K562 (cell line): ENCODE measurements around the gene PALLD. TPM values are rescaled to one million over a fixed set of nuclear protein-coding genes. Genes with fewer than 3 reads are reported as not detected.

Experiments used
- ATAC-seq: fragments of 200-7000 bp; cut with Tn5 transposase; 3 replicates; pipeline ENCODE4 v1.9.1; 2020; ENCODE audit warnings: moderate library complexity
- BruUV-seq: library from RNA; stranded (reverse); fragments of 400-500 nt; replicated peaks from 2 replicates; lab custom pipeline; 2021; lab: Mats Ljungman, UMichigan
- CTCF ChIA-PET: fragments of 300-600 bp; formaldehyde crosslinking; extraction: SDS; loops from one replicate; lab custom pipeline; 2021; ENCODE audit warnings: low intra/inter-chr PET ratio; lab: Yijun Ruan, JAX
- POLR2A ChIA-PET: fragments of 300-600, 350-650 bp; sonication (Branson Sonifier 250); formaldehyde crosslinking; extraction: SDS; loops from one replicate; lab custom pipeline; 2021; ENCODE audit warnings: antibody characterized with exemption, inconsistent platforms; lab: Yijun Ruan, JAX
- DNase-seq, 4 experiments: peaks; one replicate each; pipeline versions ENCODE4 v3.0.0 to v3.0.0-alpha.2; 2011 to 2018; ENCODE audit warnings: low spot score in 3 of 4, mixed read lengths in 3 of 4; ENCODE audit errors: extremely low read depth in 1 of 4
- FAIRE-seq: peaks from 2 replicates; lab custom pipeline; 2011; peaks lifted over from hg19 to GRCh38; lab: Jason Lieb, UNC
- H2AFZ ChIP-seq: 2 replicates; pipeline ENCODE4 v1.6.0; 2011; ENCODE audit warnings: low read depth, low read length, control low read depth, inconsistent platforms
- H3K27ac ChIP-seq: fragments of 200-600 bp; 3 replicates; pipeline ENCODE4 v1.8.0; 2011; ENCODE audit warnings: low read depth, mild to moderate bottlenecking, control low read depth, inconsistent platforms, low read length, moderate library complexity, mixed read lengths; ENCODE audit errors: extremely low read depth
- H3K27me3 ChIP-seq, 2 experiments: fragments of 300-600 bp in 1 of 2; 2 replicates in 1 of 2; 3 replicates in 1 of 2; pipeline versions ENCODE4 v1.6.0 to v1.8.0; 2011; ENCODE audit warnings: inconsistent platforms in 2 of 2, low read length in 2 of 2, mild to moderate bottlenecking in 1 of 2, mixed read lengths in 1 of 2, moderate library complexity in 1 of 2; ENCODE audit not compliant: control insufficient read depth in 2 of 2, insufficient read depth in 2 of 2
- H3K36me3 ChIP-seq: fragments of 300-600 bp; 3 replicates; pipeline ENCODE4 v1.8.0; 2011; ENCODE audit warnings: mild to moderate bottlenecking, low read length, inconsistent platforms; ENCODE audit not compliant: control insufficient read depth, insufficient read depth
- H3K4me1 ChIP-seq, 2 experiments: fragments of 200-600 bp in 1 of 2; replicated peaks in 1 of 2; 2 replicates in 1 of 2; 3 replicates in 1 of 2; pipeline versions ENCODE4 v1.5.1 to v1.8.0; 2011; ENCODE audit warnings: inconsistent platforms in 2 of 2, low read length in 2 of 2, mild to moderate bottlenecking in 1 of 2, mixed read lengths in 1 of 2, moderate library complexity in 1 of 2; ENCODE audit not compliant: control insufficient read depth in 2 of 2, insufficient read depth in 2 of 2
- H3K4me2 ChIP-seq: 2 replicates; pipeline ENCODE4 v1.6.1; 2011; ENCODE audit warnings: low read length, control low read depth, inconsistent platforms, mixed read lengths; ENCODE audit not compliant: insufficient read depth
- H3K4me3 ChIP-seq: fragments of 200-600 bp; sonication (generic), shearing (Covaris generic); 2 replicates; pipeline ENCODE4 v1.5.1; 2016; ENCODE audit warnings: control low read depth, inconsistent platforms
- H3K79me2 ChIP-seq: fragments of 200-600 bp; 3 replicates; pipeline ENCODE4 v1.8.0; 2011; ENCODE audit warnings: low read length, inconsistent platforms; ENCODE audit not compliant: control insufficient read depth, insufficient read depth
- H3K9ac ChIP-seq, 2 experiments: 2 replicates each; pipeline versions ENCODE4 v1.6.0 to v1.6.1; 2011; ENCODE audit warnings: low read depth in 2 of 2, low read length in 2 of 2, control low read depth in 1 of 2, inconsistent platforms in 1 of 2, mild to moderate bottlenecking in 1 of 2, mixed read lengths in 1 of 2; ENCODE audit not compliant: insufficient read depth in 1 of 2
- H3K9me1 ChIP-seq: one replicate; pipeline ENCODE4 v1.6.0; 2011; ENCODE audit warnings: inconsistent platforms, mild to moderate bottlenecking, low read length, moderate library complexity; ENCODE audit not compliant: control insufficient read depth, insufficient read depth
- H3K9me3 ChIP-seq: replicated peaks from 2 replicates; pipeline ENCODE4 v1.5.1; 2011; ENCODE audit warnings: low read depth, low read length, inconsistent platforms; ENCODE audit not compliant: control insufficient read depth, insufficient read depth
- H4K20me1 ChIP-seq: replicated peaks from 2 replicates; pipeline ENCODE4 v1.6.1; 2011; ENCODE audit warnings: low read length, inconsistent platforms, mixed read lengths; ENCODE audit not compliant: control insufficient read depth, insufficient read depth
- CCAR2 ChIP-seq: fragments of 200-400 bp; formaldehyde crosslinking; IDR thresholded peaks from 2 replicates; pipeline ENCODE4 v1.6.1; 2017; ENCODE audit warnings: mild to moderate bottlenecking, low read depth, low read length
- FOXA1 ChIP-seq: fragments of 450-650 bp; IDR thresholded peaks from 2 replicates; pipeline ENCODE4 v1.6.1; 2016; ENCODE audit warnings: mild to moderate bottlenecking, borderline replicate concordance
- FOXJ3 ChIP-seq: sonication (generic); formaldehyde crosslinking; IDR thresholded peaks from 2 replicates; pipeline ENCODE4 v1.4.0; 2020; ENCODE audit warnings: mild to moderate bottlenecking, missing genetic modification reagents
- HDAC3 ChIP-seq: fragments of 450-650 bp; IDR thresholded peaks from 2 replicates; pipeline ENCODE4 v1.6.1; 2018; ENCODE audit warnings: borderline replicate concordance, mild to moderate bottlenecking, moderate library complexity; ENCODE audit not compliant: partially characterized antibody
- KLF10 ChIP-seq: fragments of 250-450 bp; sonication (Bioruptor Pico); IDR thresholded peaks from 2 replicates; pipeline ENCODE4 v1.6.1; 2021; ENCODE audit warnings: matching md5 sums
- MEF2A ChIP-seq: IDR thresholded peaks from 2 replicates; pipeline ENCODE4 v1.6.1; 2011; ENCODE audit warnings: low read depth, mild to moderate bottlenecking, low read length, moderate library complexity; ENCODE audit not compliant: control insufficient read depth
- TBP ChIP-seq: optimal IDR thresholded peaks from 2 replicates; pipeline ENCODE3; 2011; ENCODE audit warnings: low read depth, low read length, improper control_type of control experiment
- ZFP1 ChIP-seq: fragments of 450-650 bp; formaldehyde crosslinking; IDR thresholded peaks from 2 replicates; pipeline ENCODE4 v1.4.0; 2020; ENCODE audit warnings: mild to moderate bottlenecking, mixed read lengths
- ZNF316 ChIP-seq: fragments of 450-650 bp; IDR thresholded peaks from 2 replicates; pipeline ENCODE4 v1.6.1; 2016
- WGBS: fragments of 100-300 bp; shearing (Covaris generic); methylation state at CpG from one replicate; pipeline ENCODE4 v1.1.6; 2016; ENCODE audit warnings: low coverage, mixed read lengths; ENCODE audit not compliant: insufficient coverage; ENCODE audit errors: missing lambda C conversion rate; 5-methylcytosine and 5-hydroxymethylcytosine counted together
- in situ Hi-C: fragments of 300-500 bp; cut with MboI; formaldehyde crosslinking; loops from 4 replicates; pipeline ENCODE4 v1.15.0; 2018; ENCODE audit warnings: inconsistent platforms, mixed read lengths
- intact Hi-C: fragments of 100-400 bp; cut with micrococcal nuclease; formaldehyde crosslinking; loops from 2 replicates; pipeline ENCODE4 v1.14.2; 2022
- polyA plus RNA-seq, 8 experiments: library from polyadenylated mRNA; depleted of rRNA in 4 of 8; stranded (reverse) in 5 of 8; unstranded in 3 of 8; fragments of >200 nt; fragmentation: Nextera tagmentation in 2 of 8; fragmentation: Illumina TruSeq in 1 of 8; extraction: Ambion mirVana in 2 of 8; extraction: Trizol in 1 of 8; gene quantifications; 2 replicates each; pipeline versions ENCODE4 v1.2.1 to v1.2.3, GENCODE V29; 2011 to 2014; ENCODE audit warnings: inconsistent platforms in 1 of 8, missing spikeins in 1 of 8
- total RNA-seq, 7 experiments: library from RNA; depleted of rRNA in 6 of 7; stranded (reverse); fragments of >200 nt in 6 of 7; fragmentation: Illumina TruSeq in 2 of 7; extraction: Trizol in 2 of 7; gene quantifications; 2 replicates each; pipeline versions ENCODE4 v1.2.1 to v1.2.3, GENCODE V29; 2011 to 2021; ENCODE audit warnings: low replicate concordance in 1 of 7
- TF ChIP-seq, protein P1 (sequence below): fragments of 450-650 bp; formaldehyde crosslinking; IDR thresholded peaks from 2 replicates; pipeline ENCODE4 v1.4.0; 2020; ENCODE audit warnings: mild to moderate bottlenecking

The PALLD gene
- total and polyA plus RNA-seq, 9 of the 15 experiments (the other 6 are each of a cell fraction or from before 2014, with no cell fraction given), result 0.01 to 0.35 (median 0.06) TPM; not detected in 3

DNA sequence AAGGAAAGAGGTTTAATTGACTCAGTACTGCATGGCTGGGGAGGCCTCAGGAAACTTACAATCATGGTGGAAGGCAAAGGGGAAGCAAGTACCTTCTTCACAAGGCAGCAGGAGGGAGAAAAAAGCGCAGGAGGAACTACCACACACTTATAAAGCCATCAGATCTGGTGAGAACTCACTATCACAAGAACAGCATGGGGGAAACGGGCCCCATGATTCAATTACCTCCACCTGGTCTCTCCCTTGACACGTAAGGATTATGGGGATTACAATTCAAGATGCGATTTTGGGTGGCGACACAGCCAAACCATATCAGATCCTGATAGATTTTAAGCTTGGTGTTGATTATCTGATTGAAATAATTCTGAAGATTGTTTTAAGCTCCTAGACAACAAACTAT is 294.5 kb downstream of the PALLD start (continued):
- TF ChIP-seq, protein P1, sequence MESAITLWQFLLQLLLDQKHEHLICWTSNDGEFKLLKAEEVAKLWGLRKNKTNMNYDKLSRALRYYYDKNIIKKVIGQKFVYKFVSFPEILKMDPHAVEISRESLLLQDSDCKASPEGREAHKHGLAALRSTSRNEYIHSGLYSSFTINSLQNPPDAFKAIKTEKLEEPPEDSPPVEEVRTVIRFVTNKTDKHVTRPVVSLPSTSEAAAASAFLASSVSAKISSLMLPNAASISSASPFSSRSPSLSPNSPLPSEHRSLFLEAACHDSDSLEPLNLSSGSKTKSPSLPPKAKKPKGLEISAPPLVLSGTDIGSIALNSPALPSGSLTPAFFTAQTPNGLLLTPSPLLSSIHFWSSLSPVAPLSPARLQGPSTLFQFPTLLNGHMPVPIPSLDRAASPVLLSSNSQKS, result no peak

DNA sequence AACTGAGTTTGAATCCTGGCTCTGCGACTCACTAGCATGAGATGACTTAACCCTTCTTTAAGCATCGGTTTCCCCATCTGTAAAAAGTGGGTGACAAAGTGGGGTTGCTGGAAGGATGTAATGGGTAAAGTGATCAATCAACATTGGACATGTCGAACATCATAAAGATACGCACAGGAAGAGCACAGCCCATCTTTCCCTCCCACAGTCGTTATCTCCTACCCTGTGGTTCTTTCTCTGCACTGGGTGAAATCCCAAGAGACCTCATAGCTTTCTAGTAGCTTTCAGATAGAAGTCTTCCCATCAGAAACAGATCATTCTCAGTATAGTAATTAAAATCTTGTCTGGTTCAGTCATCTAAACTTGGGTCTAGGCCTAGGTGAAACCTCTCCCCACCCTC is 296.7 kb downstream of the PALLD start:
- Histone ChIP-seq H3K27ac (no peak overlapping the region), H3K9me1 (no peaks in the 10 kb centered on the region), H3K4me3 (no peak overlapping the region), H3K79me2 (no peaks in the 10 kb centered on the region), H4K20me1 (no peaks in the 10 kb centered on the region), H3K27me3 (peaks cover 0 to 5% of the 10 kb centered on the region in 2 experiments; a peak in 1 of 5 replicates), H3K9me3 (no peaks in the 10 kb centered on the region), H2AFZ (no peak overlapping the region), H3K4me1 (no peaks in the 10 kb centered on the region), H3K36me3 (no peaks in the 10 kb centered on the region), H3K4me2 (no peak overlapping the region), H3K9ac (no peak overlapping the region)
- intact Hi-C loops (no loop called here), in situ Hi-C loops (no loop called here)
- BruUV-seq, result no TSS peak
- ChIA-PET POLR2A (no interaction called here), CTCF (no interaction called here)
- no peak for TF ChIP-seq ZNF316
- TF ChIP-seq MEF2A, result no peak
- TF ChIP-seq ZFP1 (CRISPR knock-in tag), result no peak
- no peak for TF ChIP-seq CCAR2
- TF ChIP-seq KLF10 (CRISPR knock-in tag), result no peak
- TF ChIP-seq FOXA1, result no peak
- TF ChIP-seq HDAC3, result no peak
- no peak for TF ChIP-seq FOXJ3 (CRISPR knock-in tag)
- no peak for TF ChIP-seq TBP
- whole genome bisulfite sequencing, result 3% methylated on average over 5 of the region's 5 CpGs
- no peak for ATAC-seq
- FAIRE-seq, result no peak
- no peak for DNase-seq
